ENCODE results near the gene LRCH4. TPM values are rescaled to one million over a fixed set of nuclear protein-coding genes. Genes with fewer than 3 reads are reported as not detected.
A peak's percentile ranks its signal among the peaks of the same experiment; 100 is the strongest.

Gene LRCH4
- total and polyA plus RNA-seq, 2 of the 13 experiments (the other 11 are each of a cell fraction or from before 2014, with no cell fraction given): 7.0 to 9.3 TPM

- TF ChIP-seq ZBTB14 (CRISPR knock-in tag; IDR thresholded peaks at IDR 0.05) (no peak), SRSF1 (optimal IDR thresholded peaks at IDR 0.05; ENCODE audit: low read depth, low read length) (peak; percentile 41), TFAP4 (IDR thresholded peaks at IDR 0.05; ENCODE audit: borderline replicate concordance, low read depth) (peak; percentile 78; the same call in 1 of the 2 replicates), CCAR2 (optimal IDR thresholded peaks at IDR 0.05; ENCODE audit: low read depth, low read length) (no peak), NKX3-1 (CRISPR knock-in tag; IDR thresholded peaks at IDR 0.05) (no peak), POLR2G (IDR thresholded peaks at IDR 0.05; ENCODE audit: low read depth, low read length) (peak; percentile 23), TBX3 (IDR thresholded peaks at IDR 0.05; ENCODE audit: borderline replicate concordance) (0 out of 2 replicates have a peak, but pooled peaks have one; percentile 4), ASH2L (IDR thresholded peaks at IDR 0.05; ENCODE audit: insufficient read length, low read depth, low read length) (peak; percentile 40), NR0B2 (CRISPR knock-in tag; IDR thresholded peaks at IDR 0.05) (no peak), SIN3A (IDR thresholded peaks at IDR 0.05; ENCODE audit: borderline replicate concordance, low read depth, low read length) (0 out of 2 replicates have a peak, but pooled peaks have one; percentile 49), ZNF607 (CRISPR knock-in tag; IDR thresholded peaks at IDR 0.05; ENCODE audit: borderline replicate concordance) (0 out of 2 replicates have a peak, but pooled peaks have one; percentile 3), HNRNPLL (IDR thresholded peaks at IDR 0.05; ENCODE audit: low read depth, low read length, poor library complexity, severe bottlenecking) (peak; percentile 77), TERF1 (CRISPR knock-in tag; IDR thresholded peaks at IDR 0.05) (no peak), YEATS2 (CRISPR knock-in tag; IDR thresholded peaks at IDR 0.05; ENCODE audit: borderline replicate concordance) (peak; percentile 40; the same call in 1 of the 2 replicates), NFYC (CRISPR knock-in tag; IDR thresholded peaks at IDR 0.05) (peak; percentile 98), NFYB (CRISPR knock-in tag; IDR thresholded peaks at IDR 0.05) (peak; percentile 96), ZNF430 (CRISPR knock-in tag; IDR thresholded peaks at IDR 0.05) (0 out of 2 replicates have a peak, but pooled peaks have one; percentile 28)
- TF ChIP-seq, protein P1, sequence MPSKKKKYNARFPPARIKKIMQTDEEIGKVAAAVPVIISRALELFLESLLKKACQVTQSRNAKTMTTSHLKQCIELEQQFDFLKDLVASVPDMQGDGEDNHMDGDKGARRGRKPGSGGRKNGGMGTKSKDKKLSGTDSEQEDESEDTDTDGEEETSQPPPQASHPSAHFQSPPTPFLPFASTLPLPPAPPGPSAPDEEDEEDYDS (CRISPR knock-in tag; IDR thresholded peaks at IDR 0.05): peak; percentile 68; the same call in 1 of the 2 replicates
- TF ChIP-seq, protein P2, sequence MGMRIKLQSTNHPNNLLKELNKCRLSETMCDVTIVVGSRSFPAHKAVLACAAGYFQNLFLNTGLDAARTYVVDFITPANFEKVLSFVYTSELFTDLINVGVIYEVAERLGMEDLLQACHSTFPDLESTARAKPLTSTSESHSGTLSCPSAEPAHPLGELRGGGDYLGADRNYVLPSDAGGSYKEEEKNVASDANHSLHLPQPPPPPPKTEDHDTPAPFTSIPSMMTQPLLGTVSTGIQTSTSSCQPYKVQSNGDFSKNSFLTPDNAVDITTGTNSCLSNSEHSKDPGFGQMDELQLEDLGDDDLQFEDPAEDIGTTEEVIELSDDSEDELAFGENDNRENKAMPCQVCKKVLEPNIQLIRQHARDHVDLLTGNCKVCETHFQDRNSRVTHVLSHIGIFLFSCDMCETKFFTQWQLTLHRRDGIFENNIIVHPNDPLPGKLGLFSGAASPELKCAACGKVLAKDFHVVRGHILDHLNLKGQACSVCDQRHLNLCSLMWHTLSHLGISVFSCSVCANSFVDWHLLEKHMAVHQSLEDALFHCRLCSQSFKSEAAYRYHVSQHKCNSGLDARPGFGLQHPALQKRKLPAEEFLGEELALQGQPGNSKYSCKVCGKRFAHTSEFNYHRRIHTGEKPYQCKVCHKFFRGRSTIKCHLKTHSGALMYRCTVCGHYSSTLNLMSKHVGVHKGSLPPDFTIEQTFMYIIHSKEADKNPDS (CRISPR knock-in tag; IDR thresholded peaks at IDR 0.05): no peak
- TF ChIP-seq, protein P3, sequence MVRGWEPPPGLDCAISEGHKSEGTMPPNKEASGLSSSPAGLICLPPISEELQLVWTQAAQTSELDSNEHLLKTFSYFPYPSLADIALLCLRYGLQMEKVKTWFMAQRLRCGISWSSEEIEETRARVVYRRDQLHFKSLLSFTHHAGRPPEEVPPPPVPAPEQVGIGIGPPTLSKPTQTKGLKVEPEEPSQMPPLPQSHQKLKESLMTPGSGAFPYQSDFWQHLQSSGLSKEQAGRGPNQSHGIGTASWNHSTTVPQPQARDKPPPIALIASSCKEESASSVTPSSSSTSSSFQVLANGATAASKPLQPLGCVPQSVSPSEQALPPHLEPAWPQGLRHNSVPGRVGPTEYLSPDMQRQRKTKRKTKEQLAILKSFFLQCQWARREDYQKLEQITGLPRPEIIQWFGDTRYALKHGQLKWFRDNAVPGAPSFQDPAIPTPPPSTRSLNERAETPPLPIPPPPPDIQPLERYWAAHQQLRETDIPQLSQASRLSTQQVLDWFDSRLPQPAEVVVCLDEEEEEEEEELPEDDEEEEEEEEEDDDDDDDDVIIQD (CRISPR knock-in tag; IDR thresholded peaks at IDR 0.05; ENCODE audit: low read depth): peak; percentile 35; the same call in 1 of the 2 replicates
These were observed 517 bp upstream of the LRCH4 start, which contains the start of gene FBXO24 (continued) for GRCh38 chr7:100586266-100587025.

All from HepG2 (cell line).